K562 (cell line): ENCODE data around the gene NTN3. TPM values are rescaled to one million over a fixed set of nuclear protein-coding genes. Genes with fewer than 3 reads are reported as not detected.

Source experiments
- ATF7 ChIP-seq: fragments of 450-650 bp; IDR thresholded peaks from 2 replicates; pipeline ENCODE4 v1.7.1; 2014; ENCODE audit warnings: mild to moderate bottlenecking, moderate library complexity
- ELF2 ChIP-seq: fragments of 250-450 bp; sonication (Bioruptor Pico); IDR thresholded peaks from 2 replicates; pipeline ENCODE4 v1.5.0; 2021; ENCODE audit warnings: mild to moderate bottlenecking
- ERF ChIP-seq: fragments of 450-650 bp; formaldehyde crosslinking; IDR thresholded peaks from 2 replicates; pipeline ENCODE4 v1.4.0; 2020; ENCODE audit warnings: mild to moderate bottlenecking, mixed read lengths
- FOXK2 ChIP-seq, 2 experiments: fragments of 450-650 bp; IDR thresholded peaks in 1 of 2; conservative IDR thresholded peaks in 1 of 2; 2 replicates each; pipeline ENCODE4 v1.6.1; 2016; ENCODE audit warnings: low read depth in 2 of 2, mild to moderate bottlenecking in 1 of 2
- GABPA ChIP-seq: fragments of 200-800 bp; sonication (Bioruptor generic); conservative IDR thresholded peaks from 2 replicates; pipeline ENCODE4 v1.6.1; 2016; ENCODE audit warnings: low read depth, missing genetic modification characterization, missing compliant biosample characterization
- GATAD2B ChIP-seq: fragments of 450-650 bp; IDR thresholded peaks from 2 replicates; pipeline ENCODE4 v1.6.1; 2017; ENCODE audit warnings: mild to moderate bottlenecking, borderline replicate concordance
- JUN ChIP-seq, 2 experiments: sonication (generic) in 1 of 2; formaldehyde crosslinking in 1 of 2; IDR thresholded peaks; 2 replicates each; pipeline versions ENCODE4 v1.6.1 to v1.8.0; 2012 to 2022; ENCODE audit warnings: borderline replicate concordance in 2 of 2, mild to moderate bottlenecking in 2 of 2, improper control_type of control experiment in 1 of 2, low read depth in 1 of 2, low read length in 1 of 2, missing genetic modification reagents in 1 of 2
- KLF1 ChIP-seq: fragments of 450-650 bp; IDR thresholded peaks from 2 replicates; pipeline ENCODE4 v1.6.1; 2016; ENCODE audit warnings: missing genetic modification characterization, missing compliant biosample characterization
- MAX ChIP-seq: sonication (generic); formaldehyde crosslinking; IDR thresholded peaks from 2 replicates; pipeline ENCODE4 v1.9.0; 2022; ENCODE audit warnings: mild to moderate bottlenecking, missing genetic modification reagents
- NBN ChIP-seq: fragments of 450-650 bp; IDR thresholded peaks from 2 replicates; pipeline ENCODE4 v1.6.1; 2016; ENCODE audit warnings: low read depth, mild to moderate bottlenecking
- NKRF ChIP-seq: fragments of 450-650 bp; IDR thresholded peaks from 2 replicates; pipeline ENCODE4 v1.6.1; 2016; ENCODE audit warnings: borderline replicate concordance
- RFX5 ChIP-seq: IDR thresholded peaks from 2 replicates; pipeline ENCODE4 v1.6.1; 2011; ENCODE audit warnings: low read depth, mild to moderate bottlenecking, improper control_type of control experiment, low read length
- SIN3A ChIP-seq, 2 experiments: fragments of 150-350 bp in 1 of 2; IDR thresholded peaks; 2 replicates each; pipeline ENCODE4 v1.6.1; 2011 to 2016; ENCODE audit warnings: borderline replicate concordance in 2 of 2, low read depth in 2 of 2, low read length in 2 of 2, mild to moderate bottlenecking in 2 of 2, moderate library complexity in 2 of 2; ENCODE audit not compliant: control insufficient read depth in 1 of 2
- SUPT5H ChIP-seq: fragments of 450-650 bp; IDR thresholded peaks from 2 replicates; pipeline ENCODE4 v1.6.1; 2016
- TEAD4 ChIP-seq, 2 experiments: sonication (generic) in 1 of 2; formaldehyde crosslinking in 1 of 2; IDR thresholded peaks; 2 replicates each; pipeline versions ENCODE4 v1.6.1 to v1.8.0; 2012 to 2022; ENCODE audit warnings: borderline replicate concordance in 1 of 2, inconsistent platforms in 1 of 2, low read length in 1 of 2, mild to moderate bottlenecking in 1 of 2, missing genetic modification reagents in 1 of 2
- polyA plus RNA-seq, 8 experiments: library from polyadenylated mRNA; depleted of rRNA in 4 of 8; stranded (reverse) in 5 of 8; unstranded in 3 of 8; fragments of >200 nt; fragmentation: Nextera tagmentation in 2 of 8; fragmentation: Illumina TruSeq in 1 of 8; extraction: Ambion mirVana in 2 of 8; extraction: Trizol in 1 of 8; gene quantifications; 2 replicates each; pipeline versions ENCODE4 v1.2.1 to v1.2.3, GENCODE V29; 2011 to 2014; ENCODE audit warnings: inconsistent platforms in 1 of 8, missing spikeins in 1 of 8
- total RNA-seq, 7 experiments: library from RNA; depleted of rRNA in 6 of 7; stranded (reverse); fragments of >200 nt in 6 of 7; fragmentation: Illumina TruSeq in 2 of 7; extraction: Trizol in 2 of 7; gene quantifications; 2 replicates each; pipeline versions ENCODE4 v1.2.1 to v1.2.3, GENCODE V29; 2011 to 2021; ENCODE audit warnings: low replicate concordance in 1 of 7
- TF ChIP-seq, protein P1 (sequence below): sonication (generic); formaldehyde crosslinking; IDR thresholded peaks from 2 replicates; pipeline ENCODE4 v1.8.1; 2023; ENCODE audit warnings: mild to moderate bottlenecking, missing genetic modification reagents

Gene NTN3
- total and polyA plus RNA-seq, 9 of the 15 experiments (the other 6 are each of a cell fraction or from before 2014, with no cell fraction given), result not detected

GRCh38 chr16:2513405-2514332, 42.6 kb downstream of the NTN3 start, which contains the start of gene ATP6V0C (continued):
- TF ChIP-seq FOXK2 (conservative IDR thresholded peaks at IDR 0.05 in 1 of 2, IDR thresholded peaks at IDR 0.05 in 1 of 2; ENCODE audit: low read depth in 2 of 2) (peak in 1 of 2 experiments; percentile 92; a peak in 2 of 4 replicates), GABPA (tag) (peak; percentile 75), SIN3A (IDR thresholded peaks at IDR 0.05; ENCODE audit: borderline replicate concordance in 2 of 2, control insufficient read depth in 1 of 2, low read depth in 2 of 2, low read length in 2 of 2) (peak in 1 of 2 experiments; percentile 72; a peak in 1 of 4 replicates), ELF2 (CRISPR knock-in tag) (no peak), MAX (CRISPR knock-in tag) (0 out of 2 replicates have a peak, but pooled peaks have one; percentile 20), KLF1 (peak; percentile 81; the same call in 1 of the 2 replicates), TEAD4 (IDR thresholded peaks at IDR 0.05; ENCODE audit: low read length) (peak; percentile 59), TEAD4 (CRISPR knock-in tag; IDR thresholded peaks at IDR 0.05; ENCODE audit: borderline replicate concordance) (no peak), ERF (CRISPR knock-in tag) (peak; percentile 58; the same call in 1 of the 2 replicates), RFX5 (no peak), GATAD2B (peak; percentile 93; the same call in 1 of the 2 replicates), SUPT5H (peak; percentile 94), ATF7 (peak; percentile 99), NBN (peak; percentile 59; the same call in 1 of the 2 replicates), JUN (IDR thresholded peaks at IDR 0.05; ENCODE audit: borderline replicate concordance, low read depth, low read length) (peak; percentile 29; the same call in 1 of the 2 replicates), JUN (CRISPR knock-in tag; IDR thresholded peaks at IDR 0.05; ENCODE audit: borderline replicate concordance) (peak; percentile 79; the same call in 1 of the 2 replicates), NKRF (peak; percentile 69; the same call in 1 of the 2 replicates)
- TF ChIP-seq, protein P1, sequence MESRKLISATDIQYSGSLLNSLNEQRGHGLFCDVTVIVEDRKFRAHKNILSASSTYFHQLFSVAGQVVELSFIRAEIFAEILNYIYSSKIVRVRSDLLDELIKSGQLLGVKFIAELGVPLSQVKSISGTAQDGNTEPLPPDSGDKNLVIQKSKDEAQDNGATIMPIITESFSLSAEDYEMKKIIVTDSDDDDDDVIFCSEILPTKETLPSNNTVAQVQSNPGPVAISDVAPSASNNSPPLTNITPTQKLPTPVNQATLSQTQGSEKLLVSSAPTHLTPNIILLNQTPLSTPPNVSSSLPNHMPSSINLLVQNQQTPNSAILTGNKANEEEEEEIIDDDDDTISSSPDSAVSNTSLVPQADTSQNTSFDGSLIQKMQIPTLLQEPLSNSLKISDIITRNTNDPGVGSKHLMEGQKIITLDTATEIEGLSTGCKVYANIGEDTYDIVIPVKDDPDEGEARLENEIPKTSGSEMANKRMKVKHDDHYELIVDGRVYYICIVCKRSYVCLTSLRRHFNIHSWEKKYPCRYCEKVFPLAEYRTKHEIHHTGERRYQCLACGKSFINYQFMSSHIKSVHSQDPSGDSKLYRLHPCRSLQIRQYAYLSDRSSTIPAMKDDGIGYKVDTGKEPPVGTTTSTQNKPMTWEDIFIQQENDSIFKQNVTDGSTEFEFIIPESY (CRISPR knock-in tag), result 0 out of 2 replicates have a peak, but pooled peaks have one; percentile 35
